NCI-H2171 (cell line): Measurements from ENCODE around the gene ATXN1.
"Not testable (repeated sequence)": the region's sequence is repeated elsewhere in the genome, so short reads cannot be mapped to it uniquely, and the experiment has no call there.

ENCODE experiments used
- DNase-seq: peaks from one replicate; lab custom pipeline; 2025; lab: John Stamatoyannopoulos, UW

Gene ATXN1

DNA sequence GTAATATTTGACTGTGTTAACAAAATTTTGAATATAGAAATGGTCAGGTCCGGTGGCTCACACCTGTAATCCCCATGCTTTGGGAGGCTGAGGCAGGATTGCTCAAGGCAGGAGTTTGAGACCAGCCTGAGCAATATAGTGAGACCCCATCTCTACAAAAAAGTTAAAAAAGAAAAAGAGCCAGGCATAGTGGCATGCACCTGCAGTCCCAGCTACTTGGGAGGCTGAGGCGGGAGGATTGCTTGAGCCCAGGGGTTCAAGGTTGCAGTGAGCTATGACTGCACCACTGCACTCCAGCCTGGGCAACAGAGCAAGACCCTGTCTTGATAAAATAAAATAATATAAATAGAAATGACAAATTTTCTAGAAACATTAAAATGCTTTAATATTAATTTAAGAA, 147.8 kb downstream of the ATXN1 start:
- DNase-seq: not testable (repeated sequence)

DNA sequence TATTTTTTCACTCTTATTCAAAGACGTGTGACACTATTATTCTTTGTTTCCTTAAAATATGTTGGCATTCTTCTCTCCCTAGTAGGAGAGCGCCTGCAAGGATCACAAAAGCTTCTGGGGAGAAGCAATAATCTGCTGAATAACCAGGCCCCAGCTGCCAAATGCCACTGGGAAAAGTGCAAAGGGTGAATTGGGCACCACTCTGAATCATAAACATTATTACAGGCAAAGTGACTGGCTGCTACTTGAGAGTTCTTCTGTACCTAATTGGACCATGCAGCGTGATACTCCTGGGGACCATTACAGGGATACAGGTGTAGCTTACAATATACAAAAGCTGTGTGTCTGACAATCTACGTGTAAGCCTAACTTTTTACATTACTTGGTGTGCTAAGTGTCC, 152.8 kb downstream of the ATXN1 start:
- DNase-seq: no peak

DNA sequence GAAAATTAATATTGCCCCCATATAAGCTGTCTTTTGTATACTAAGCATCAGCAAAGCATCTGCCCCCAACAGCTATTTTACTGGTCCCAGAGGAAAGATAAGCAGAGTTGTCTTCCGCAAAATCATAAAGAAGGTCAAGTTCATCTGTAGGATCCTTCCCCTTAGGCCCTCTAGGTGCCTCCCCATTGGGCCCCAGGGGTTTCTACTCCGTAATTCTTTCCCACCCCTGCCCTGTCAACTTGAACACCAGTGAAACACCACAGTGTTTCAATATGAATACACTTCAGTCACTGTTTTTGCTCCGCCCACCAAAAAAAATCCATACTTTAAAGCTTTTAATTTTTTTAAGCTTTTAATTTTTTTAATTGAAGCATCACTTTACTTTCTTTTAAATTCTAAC, 159.2 kb downstream of the ATXN1 start:
- DNase-seq: no peak

DNA sequence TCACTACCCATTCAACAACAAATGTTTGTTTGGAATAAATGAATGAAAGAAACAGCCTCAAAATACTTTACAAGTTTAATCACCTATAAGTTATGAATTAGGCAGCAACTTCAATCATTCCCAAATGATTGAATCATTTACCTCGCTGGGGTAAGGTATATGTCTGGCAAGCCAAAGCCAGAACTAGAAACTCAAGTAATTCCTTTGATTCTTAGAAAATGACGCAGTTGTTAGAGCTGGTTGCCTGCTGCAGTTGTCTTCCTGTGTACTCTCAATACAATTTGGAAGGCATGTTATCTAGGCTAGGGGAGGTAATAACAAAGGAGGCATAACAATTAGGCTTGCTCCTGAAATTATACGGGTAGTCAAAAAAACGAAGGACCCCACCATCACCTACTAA, 160.6 kb downstream of the ATXN1 start:
- no peak for DNase-seq

DNA sequence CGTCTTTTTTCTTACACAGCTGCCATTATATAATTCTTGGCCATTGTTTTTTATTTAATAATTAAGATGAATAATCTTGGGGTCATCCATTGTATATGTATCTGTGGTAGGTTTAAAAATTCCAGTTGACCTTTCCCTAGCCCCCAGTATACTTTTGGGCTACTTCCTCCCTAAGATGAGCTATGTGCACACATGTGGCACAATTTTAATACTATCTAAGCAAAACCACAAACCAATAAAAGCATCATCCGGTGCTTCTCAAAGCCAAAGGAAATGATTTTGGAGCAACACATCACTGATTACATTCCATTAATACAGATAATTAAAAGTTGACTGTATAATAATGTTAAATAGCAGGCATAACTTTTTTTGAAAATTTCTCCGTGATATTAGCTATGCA, 161.2 kb downstream of the ATXN1 start:
- no peak for DNase-seq

DNA sequence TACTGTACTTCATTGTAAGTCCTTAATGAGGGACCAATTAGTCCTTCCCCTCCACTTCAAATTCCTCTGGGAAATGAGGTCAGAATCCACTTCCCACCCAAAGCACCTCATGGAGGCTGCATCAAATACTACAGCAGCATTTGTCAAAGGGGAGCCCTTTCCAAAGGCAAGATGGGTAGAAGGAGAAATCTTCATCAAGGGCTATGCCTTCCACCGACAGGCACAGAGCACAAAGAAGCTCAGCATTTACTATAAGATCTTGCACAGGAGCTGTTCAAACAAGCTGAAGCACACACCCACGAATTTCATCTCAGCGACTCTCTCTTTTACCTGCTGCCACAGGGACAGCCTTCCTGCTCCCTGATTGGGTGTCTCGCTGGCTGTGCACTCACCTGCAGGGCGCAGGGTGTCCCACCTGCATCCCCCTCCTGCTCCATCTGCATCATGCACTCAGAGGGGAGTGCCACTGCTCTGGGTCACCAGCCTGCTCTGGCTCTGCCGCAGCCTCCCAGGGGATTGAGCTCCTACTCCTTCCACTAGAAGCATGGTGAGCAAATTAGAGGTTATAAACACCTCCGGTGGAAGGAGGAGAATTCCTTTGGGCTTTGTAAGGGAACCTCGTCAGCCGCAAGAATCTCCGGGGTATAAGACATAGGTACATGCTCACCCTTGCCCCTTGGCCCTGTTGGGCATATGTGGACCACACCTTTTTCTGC, 164.5 kb downstream of the ATXN1 start:
- no peak for DNase-seq

DNA sequence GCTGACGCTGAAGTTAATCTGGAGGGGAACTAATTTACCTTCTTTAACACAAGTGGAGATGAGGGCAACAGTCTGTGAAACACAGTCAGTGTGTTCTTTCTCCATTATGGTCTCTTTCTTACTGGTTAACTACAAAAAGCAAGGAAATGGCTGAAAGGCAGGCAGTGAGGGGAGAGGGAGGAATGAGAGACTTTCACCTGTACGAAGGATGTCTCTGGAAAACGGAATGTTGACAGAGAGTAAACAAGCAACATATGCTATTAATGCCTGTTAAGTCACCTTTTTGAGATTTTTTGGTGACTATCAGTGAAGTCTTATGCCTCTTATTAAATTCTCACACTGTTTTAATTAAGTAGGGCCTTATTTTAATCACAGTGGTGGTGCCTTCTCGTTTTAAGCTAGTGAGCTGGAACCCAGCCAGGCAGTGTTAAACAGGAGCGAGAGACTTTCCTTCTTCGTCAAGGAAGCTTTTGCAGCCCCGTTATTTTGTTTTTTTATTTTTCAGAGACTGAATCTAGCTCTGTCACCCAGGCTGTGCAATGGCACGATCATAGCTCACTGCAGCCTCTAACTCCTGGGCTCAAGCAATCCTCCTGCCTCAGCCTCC, 165.6 kb downstream of the ATXN1 start:
- DNase-seq: no peak

DNA sequence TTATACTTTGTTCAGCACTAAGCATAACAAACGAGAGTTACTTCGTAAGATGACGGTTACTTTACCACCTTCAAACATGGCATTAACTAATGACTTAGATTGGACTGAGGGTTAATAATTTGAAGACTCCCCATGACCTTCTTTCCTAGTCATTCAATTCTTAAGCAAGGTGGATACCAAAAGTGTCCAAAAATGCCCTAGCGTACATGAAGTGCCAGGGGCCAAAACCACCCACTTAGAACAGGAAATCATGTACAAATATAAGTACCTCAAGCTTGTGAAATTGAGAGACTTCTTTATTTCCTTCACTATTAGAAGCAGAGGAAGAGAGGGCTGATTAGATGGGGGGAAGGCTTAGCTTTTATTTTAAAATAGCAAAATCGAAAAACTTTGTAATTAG, 166.4 kb downstream of the ATXN1 start:
- DNase-seq: no peak

DNA sequence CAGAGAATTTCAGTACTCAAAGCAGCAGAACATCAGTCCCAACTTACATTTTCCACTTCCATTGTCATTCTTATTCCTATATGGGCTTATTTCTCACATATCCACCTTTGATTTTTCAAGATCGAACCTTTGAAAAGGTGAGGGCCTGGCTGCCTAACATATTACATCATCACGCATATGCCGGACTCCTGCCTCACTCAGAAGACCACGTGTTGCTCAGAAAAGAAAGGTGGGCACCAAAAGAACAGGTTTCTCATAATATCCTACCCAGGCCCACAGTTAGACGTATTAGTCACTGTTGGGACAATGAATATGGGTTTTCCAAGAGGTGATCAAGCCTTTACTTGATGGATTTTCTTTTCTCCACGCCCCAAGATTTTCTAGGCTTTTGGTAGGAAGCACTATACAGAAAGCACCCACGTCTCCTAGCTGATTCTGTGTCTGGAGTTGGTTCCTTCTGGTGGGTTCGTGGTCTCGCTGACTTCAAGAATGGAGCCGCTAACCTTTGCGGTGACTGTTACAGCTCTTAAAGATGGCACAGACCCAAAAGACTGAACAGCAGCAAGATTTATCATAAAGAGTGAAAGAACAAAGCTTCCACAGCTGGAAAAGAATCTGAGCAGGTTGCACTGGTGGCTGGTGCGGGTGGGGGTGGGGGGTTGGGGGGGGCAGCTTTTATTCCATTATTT, 168.9 kb downstream of the ATXN1 start:
- DNase-seq: no peak

DNA sequence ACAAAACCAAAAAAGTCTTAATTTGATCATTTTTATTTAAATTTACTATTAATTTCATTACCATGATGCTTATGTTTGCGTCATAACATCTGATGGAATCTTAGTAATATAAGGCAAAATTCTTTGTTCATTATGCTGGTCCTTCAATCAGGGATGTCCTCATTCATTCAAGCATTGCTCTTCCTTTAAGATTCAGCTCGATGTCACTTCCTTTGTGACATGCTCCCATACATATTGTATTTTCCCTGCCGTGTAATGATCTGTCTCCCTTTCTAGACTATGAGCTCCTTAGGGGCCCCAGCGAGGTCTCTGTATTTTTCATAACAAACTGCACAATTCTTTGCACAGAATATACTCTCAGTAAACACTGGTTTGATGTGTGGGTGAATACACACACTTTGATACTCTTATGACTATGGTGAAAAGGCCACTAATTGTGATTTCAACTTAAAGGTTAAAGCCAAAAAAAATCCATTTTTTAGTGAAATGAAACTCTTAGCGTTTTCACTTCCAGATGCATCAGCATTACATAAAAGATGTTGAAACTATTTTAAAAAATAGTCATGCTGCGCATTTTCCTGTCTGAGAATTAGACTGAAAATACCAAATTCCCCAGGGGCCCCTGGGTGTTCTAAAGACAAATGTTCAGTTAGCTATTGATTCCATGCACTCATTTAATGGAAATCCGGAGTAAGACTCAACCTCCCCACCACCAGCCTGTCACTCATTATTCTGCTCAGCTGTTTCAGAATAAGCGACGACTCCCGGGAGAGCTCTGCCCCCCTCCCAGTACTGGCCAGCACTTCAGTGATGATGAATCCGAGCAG, 169.7 kb downstream of the ATXN1 start:
- no peak for DNase-seq

DNA sequence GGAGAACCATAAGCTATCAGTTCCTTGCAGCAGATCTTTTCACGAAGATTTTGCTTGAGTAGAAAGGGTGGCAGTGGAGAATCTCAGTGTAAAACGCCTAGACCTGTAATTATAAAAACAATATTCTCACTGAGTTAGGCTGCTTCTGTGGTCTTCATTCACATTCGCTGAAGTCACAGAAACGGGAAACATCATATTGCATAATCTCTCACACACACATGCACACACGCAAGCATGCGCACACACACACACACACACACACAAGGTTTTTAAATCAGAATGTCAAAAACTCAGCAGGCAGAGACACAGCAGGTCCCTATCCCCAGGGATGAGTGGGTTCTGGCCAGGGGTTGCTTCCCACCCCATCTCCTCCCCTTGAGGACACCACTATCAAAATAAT, 175.5 kb downstream of the ATXN1 start:
- no peak for DNase-seq

DNA sequence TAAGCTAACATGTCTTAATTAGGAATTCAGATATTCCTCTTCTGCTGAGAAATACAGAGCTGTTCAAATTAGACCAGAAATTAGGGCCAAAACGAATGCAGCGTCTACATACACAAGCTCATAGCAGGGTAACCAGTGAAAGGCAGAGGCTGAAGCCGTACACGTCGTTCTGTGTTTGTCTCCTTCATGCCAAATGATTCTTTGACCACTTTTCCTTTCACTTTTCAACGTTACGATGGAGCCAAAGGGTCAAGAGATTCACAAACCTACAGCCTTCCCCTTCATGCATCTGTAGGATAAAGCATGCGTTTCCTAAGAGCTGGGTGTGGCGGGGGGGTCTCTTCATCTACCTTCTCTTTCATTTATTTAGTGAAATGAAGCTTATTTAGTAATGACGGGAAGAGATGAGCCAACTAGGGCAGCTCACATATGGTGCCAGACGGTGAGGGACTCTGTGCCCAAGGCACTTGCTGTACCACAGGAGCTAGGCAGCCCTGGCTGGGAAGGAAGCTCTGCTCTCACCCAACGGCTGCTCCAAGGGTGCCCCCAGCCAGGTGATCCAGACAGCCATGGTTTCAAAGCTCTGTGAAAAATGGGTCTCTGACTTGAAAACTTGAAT, 178.0 kb downstream of the ATXN1 start:
- DNase-seq: no peak

DNA sequence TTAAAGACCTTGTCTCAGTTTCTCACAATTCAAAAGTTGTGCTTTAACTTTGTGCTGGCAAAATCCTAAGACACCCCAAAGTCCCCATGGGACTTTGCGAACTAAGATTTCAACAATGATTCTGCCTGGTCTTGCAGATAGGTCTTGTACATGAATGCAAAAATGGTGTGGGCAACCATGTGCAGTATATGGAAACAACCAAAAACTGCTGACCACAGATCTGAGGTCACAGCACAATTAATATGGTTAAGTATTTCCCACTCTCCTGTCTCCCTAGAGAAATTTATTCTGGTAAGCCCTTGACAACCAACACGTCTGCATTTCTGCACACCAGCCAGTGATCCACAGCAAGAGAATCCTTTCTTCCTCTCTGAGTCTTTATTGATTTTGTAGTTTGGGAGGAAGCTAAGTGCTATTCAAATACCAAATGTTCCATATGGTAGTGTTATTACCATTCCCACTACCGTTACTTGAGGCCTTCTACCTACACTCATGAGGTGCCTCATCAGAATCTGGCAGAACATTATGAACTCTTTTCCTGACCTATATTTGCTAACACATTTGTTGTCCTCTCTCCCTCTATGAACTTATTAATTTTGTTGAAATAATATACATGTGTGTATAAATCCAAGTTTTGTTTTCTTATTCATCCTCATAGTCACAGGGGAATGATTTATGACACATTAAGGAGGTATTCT, 178.7 kb downstream of the ATXN1 start:
- no peak for DNase-seq

DNA sequence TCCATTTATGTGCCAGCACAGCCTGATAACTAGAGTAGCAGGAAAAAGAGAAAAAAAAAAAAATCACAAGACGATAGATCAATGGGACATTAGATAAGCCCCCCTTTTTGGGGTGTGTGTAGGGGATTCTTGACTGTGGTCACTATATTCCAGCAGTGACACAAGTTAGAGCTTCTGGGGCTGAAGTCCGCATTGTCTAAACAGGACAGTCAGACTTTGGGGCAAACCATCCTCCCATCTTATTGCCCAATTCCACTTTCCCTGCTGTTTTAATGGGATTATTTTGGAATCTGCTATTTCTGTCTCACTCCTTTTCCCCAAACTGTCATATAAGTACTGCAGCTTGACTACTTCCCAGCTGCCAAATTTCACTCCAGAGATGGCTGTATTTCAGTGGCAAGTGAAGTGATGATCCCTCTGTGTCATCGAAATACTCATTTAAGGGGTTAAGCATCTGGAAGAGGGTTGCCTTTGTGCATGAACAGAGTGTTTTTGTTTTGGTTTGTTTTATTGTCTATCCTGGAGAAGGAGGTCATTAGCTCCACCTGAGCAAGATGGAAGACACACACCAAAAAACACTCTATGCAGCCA, 182.5 kb downstream of the ATXN1 start:
- no peak for DNase-seq

DNA sequence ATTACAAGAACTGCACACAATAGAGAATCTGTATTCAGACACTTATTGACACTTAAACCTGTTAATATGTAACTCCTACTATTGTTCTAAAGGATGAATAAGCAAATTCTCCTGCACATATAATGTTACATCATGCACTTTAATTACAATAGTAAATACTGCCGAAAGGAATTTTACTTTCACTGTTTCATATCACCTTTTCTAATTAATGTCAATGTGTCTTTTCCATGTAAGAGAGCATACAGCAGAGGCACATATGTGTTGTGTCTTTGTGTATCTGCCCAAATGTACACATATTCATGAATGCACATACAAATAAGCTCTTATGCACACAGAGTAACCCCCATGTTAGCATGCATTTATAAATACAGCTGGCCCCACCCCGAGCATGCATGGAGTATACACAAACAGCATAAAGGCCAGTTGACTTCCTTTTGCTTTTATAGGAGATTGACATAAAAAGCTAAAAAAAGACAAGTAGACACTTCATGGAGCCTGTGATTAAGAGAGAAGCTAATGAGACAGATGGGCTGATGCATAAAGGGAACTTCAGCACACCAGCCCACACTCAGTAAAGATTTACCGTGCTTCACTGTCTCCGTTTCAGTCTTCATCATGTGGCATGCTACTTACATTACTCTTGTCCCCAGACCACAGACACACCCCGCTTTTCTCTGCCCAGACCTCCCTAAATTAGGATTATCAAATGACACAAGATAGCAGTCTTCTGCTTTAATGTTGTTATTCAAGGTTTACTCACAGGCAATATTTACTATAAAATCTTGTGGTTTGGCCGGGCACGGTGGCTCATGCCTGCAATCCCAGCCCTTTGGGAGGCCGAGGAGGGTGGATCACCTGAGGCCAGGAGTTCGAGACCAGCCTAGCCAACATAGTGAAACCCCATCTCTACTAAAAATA, 184.6 kb downstream of the ATXN1 start:
- no peak for DNase-seq

DNA sequence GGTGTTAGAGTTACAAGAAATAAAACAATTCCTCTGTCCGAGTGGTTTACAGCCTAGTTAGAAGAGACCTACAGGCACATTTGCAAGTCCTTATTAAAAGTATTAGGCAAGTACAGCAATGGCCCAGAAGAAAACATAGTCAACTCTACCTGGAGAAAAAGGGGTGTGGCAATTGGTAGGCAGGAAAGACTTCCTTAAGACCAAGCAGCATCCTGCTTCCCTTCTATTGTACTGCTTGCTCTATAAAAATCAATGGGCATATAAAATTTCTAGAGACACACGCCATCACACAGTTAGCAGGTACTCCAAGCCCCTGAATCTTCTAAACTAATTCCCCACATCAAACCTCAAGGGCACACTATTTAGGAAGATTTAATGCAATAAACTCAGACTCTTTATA, 185.6 kb downstream of the ATXN1 start:
- DNase-seq: no peak

DNA sequence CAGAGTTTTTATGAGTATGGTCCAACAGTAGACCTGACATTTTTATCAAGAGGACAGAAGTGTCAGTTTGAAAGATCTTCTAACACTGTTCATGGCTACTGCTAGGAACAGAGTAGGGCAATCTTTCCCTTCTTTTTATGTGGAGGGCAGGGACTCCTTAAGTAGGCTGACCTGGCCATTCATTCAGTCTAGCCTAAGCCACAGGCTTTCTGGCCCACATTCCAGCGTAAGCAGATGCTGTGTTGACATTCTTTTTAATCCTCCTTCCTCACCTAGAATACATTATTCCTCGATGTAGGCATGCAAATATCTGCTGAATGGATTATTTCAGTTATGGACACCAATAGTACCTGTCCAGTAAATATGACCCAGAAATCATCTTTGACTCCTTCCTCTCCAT, 188.3 kb downstream of the ATXN1 start:
- no peak for DNase-seq

DNA sequence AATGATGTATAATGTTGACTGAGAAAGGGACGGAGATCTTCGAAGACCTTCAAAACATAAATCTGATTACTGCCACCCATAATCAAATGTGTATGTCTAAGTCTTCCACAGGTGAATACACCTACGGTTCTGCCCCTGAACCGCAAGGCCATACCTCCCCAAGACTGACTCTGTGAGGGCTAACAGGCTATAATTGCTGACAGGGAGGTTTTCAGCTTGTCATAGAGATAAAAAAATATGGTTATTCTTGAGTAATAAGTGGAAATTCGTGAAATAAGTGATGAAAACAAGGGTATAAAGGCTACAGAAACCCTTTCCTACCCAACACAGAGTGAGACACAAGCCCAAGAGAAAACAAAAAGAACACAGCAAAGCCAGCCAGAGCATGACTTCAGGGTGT, 188.9 kb downstream of the ATXN1 start:
- no peak for DNase-seq

DNA sequence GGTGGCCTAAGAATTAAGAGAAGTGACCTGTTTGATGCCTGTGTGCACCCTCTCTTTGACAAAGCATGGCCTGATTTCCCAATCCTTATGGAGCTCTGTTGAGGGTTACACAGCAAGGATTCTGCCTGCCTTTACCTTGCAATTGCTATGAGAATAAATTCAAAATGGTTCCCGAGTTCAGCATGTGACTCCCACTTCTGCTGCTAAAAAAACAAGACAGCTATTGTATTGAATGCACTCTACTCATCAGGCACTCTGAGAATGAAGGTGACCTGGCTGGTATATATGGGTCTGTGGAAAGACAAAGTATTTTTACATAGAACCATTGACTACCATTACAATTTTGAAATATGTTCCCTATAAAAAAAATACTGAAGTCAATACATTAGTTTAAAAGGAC, 190.3 kb downstream of the ATXN1 start:
- DNase-seq: no peak

DNA sequence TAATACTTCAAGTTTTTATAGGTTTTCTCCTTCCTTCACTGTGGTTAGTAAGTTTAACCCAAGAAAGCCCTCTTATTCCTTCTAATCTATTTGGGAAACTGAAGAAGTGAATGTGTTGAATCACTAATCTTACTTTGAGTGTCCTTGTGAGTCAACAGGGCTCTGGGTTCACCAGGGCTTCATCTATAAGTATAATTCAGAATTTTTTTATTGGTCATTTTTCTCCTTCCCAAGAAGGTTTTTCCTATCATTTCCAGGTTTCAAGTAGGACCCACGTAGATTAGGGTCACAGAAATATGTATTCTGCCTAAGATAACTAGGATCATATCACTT, 191.1 kb downstream of the ATXN1 start:
- no peak for DNase-seq
